HG03575 (cell line): Measurements from ENCODE around the gene EVX2.

Experiments used
- ATAC-seq: cut with Tn5 transposase; IDR thresholded peaks from one replicate; pipeline ENCODE4 v1.9.1; 2021; ENCODE audit not compliant: unreplicated experiment, insufficient number of reproducible peaks, low FRiP score; ENCODE audit errors: extremely low read depth

The EVX2 gene

GRCh38 chr2:176122683-176123410 lies 39.1 kb upstream of the EVX2 start, which contains the start of gene HOXD9:
Gene HOXD9, plus strand, starts transcription at chr2:176122719. Its CDS starts 50 bp downstream, at chr2:176122769.
- ATAC-seq, result no peak

DNA sequence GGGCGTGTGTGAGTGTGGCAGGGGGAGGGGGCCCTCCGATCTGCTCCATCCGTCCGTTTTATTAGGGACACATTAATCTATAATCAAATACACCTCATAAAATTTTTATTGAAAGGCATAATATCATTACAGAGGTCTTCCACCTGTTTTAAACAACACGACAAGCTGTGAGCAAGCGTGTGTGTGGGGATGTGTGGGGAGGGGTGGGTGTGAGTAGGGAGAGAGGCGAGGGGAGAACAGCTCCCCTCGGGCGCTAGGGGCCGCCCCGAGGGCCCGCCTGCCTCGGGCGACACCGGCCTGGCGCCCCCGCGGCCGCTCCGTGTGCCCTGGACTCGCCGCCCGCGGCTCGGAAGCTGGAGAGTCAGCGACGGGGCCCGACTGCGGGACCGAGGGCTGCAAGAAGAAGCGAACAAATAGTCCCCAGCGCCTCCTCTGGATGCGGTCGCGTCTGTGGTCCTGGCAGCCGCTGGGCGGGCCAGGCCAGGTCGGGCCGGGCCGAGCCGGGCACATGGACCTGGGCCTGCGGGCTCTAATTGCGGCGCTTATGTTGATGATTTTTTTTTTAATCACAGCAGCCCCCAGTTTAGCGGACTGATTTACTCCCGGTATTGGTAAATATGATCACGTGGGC lies 38.4 kb upstream of the EVX2 start:
- no peak for ATAC-seq

DNA sequence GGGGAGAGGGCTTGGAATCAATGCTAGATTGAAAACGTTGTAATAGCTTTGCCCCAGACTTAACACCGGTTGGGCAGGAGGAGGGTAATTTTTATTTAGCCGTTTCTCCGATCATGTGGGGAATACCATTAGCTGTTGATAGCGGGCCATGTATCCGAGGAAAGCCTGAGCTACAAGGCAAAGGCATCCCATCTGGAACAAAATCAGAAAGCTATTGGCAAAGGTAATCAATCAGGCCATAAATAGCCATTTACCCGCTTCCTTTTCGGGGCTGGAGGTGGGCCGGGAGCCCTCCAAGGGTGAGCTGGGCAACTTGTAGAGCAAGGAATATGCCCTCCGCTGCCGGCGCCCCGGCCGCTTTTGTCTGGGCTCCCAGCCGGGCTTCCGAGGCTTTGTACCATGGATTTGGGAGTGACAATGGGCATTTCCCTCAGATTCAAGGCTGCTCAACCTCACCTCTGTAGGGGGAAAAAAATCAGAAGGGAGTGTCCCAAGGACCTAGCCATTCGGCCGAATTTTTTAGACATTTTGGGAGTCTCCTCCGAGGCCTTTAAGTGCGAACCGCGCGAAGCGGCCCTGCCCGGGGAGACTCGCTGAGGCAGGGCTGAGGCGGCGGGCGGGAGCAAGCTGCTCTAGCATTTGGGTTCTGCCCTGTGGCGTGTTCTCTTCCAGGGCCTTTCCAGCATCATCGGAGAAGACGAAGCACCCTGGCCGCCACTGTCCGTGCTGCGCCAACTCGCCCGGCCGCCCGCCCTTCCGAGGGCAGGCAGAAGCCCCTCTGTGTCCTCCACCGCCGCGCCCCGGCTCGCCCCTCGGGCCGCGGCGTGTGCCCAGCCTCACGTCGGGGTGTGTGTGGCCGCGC lies 37.7 kb upstream of the EVX2 start:
- no peak for ATAC-seq

DNA sequence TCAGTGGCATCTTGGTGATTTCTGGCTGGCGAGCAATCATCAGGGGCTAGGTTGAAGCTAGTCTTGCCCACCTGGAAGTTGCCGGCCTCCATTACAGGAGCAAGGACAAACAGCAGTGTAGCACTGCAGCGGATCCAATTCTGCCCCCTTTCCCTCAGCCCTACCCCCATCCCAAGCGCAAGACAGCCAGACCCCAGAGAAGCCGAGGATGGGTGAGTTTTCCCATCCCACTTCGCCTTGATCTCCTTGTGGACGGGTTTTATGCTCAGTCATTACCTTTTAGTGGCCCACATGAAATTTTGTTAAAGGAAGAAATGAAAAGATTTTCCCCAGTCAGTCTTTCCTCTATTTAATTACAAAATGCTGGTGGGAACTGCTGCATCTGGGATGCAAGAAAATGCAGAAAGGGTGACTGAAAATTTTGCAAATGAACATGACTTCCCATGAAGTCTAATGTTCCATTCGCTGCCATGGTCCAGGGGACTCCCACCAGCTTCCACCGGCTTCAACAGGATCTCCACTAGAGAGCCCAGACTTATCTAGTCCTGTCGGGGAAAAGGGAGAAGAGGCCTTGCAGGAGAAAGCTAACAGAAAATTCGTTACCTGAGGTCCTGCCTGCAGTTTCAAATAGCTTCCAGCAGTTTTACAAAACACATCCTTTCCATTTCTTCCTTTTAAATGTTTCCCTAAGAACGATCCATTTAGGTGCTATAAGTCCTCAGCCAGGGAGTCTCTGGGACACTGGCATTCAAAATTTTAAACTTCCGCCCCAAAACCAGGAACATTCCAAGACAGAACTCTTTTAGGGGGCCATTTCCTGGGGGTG lies 36.8 kb upstream of the EVX2 start:
- no peak for ATAC-seq

DNA sequence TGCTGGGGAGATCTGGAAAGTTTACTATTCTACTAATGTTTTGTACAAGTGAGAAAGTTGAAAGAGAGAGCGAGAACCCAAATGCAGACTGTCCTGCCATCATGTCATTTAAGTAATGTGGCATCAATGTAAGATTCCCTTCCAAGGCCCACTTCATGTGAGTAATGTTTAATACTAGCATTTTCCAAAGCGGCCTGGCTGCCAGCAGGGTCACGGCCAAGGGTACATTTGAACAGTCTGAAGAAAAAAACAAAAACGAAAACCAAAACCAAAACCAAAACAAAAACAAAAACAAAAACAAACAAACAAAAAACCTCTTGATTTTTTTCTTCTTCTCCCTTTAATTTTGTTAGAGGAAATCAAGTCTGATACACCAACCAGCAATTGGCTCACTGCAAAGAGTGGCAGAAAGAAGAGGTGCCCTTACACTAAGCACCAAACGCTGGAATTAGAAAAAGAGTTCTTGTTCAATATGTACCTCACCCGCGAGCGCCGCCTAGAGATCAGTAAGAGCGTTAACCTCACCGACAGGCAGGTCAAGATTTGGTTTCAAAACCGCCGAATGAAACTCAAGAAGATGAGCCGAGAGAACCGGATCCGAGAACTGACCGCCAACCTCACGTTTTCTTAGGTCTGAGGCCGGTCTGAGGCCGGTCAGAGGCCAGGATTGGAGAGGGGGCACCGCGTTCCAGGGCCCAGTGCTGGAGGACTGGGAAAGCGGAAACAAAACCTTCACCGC lies 35.0 kb upstream of the EVX2 start:
- ATAC-seq, result no peak

DNA sequence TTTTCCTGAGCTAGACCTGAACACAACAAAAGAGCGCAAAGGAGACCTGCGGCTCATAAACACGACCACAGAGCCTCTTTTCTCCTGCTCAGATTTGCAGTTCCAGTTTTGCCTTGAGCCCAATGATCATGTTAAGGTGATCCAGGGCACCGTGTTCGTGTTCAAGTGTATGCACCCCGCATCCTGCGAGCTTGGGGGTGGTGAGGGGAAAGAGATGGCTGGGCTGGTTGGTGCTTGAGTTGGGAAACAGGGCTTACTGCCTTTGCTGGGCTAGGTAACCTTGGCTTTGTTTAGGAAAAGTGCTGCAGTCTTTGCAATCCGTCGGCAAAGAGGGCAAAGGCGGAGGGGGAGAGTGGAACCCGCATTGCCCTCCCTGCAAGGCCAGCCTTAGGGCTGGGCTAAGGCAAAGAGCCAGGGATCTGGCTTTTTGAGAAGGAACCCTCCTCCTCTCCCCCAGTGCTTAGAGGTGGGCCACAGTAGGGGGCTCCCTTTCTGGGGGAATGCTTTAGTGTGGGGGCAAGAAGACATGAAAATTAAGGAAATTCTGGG lies 34.1 kb upstream of the EVX2 start:
- ATAC-seq, result no peak

GRCh38 chr2:176117162-176117822 lies 33.5 kb upstream of the EVX2 start:
- ATAC-seq, result no peak

- no peak for ATAC-seq
These were observed 32.4 kb upstream of the EVX2 start, which contains the start of gene HOXD10 for GRCh38 chr2:176115883-176116813. Gene HOXD10, plus strand, starts transcription at chr2:176116778. Its CDS starts 56 bp downstream, at chr2:176116834.

GRCh38 chr2:176114930-176115625 lies 31.3 kb upstream of the EVX2 start:
- ATAC-seq, result no peak

- ATAC-seq, result no peak
These were observed 30.6 kb upstream of the EVX2 start for GRCh38 chr2:176114120-176114929.

- ATAC-seq, result no peak
These were observed 28.9 kb upstream of the EVX2 start for GRCh38 chr2:176112375-176113302.

GRCh38 chr2:176111846-176112374 lies 28.1 kb upstream of the EVX2 start:
- ATAC-seq, result no peak

DNA sequence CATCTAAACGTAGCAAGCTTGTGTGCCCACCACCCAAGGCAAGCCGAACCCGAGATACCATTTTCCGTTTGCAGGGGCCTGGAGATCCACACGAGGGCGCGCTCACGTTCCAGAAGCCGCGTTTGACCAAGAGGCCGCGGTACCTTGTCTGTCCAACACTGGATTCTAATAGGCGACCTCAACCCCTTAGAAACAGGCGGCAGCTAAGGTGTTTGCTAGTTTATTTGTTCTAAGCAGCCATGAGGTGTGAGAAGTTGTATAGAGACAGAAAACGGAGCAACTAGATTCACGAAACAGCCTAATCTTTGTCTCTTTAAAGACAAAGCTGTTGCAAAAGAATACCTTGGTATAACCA lies 27.5 kb upstream of the EVX2 start:
- ATAC-seq, result no peak
